NT2/D1 (cell line): ENCODE results near the gene PITHD1.

Experiments
- SUZ12 ChIP-seq: IDR thresholded peaks from 2 replicates; pipeline ENCODE4 v1.6.1; 2011; ENCODE audit not compliant: insufficient read length, insufficient read depth; ENCODE audit errors: extremely low read depth
- YY1 ChIP-seq: IDR thresholded peaks from 2 replicates; pipeline ENCODE4 v1.6.1; 2011; ENCODE audit not compliant: insufficient read length, insufficient read depth
- ZNF274 ChIP-seq: IDR thresholded peaks from 2 replicates; pipeline ENCODE4 v1.6.1; 2011; ENCODE audit warnings: mild to moderate bottlenecking, low read depth, low read length

DNA sequence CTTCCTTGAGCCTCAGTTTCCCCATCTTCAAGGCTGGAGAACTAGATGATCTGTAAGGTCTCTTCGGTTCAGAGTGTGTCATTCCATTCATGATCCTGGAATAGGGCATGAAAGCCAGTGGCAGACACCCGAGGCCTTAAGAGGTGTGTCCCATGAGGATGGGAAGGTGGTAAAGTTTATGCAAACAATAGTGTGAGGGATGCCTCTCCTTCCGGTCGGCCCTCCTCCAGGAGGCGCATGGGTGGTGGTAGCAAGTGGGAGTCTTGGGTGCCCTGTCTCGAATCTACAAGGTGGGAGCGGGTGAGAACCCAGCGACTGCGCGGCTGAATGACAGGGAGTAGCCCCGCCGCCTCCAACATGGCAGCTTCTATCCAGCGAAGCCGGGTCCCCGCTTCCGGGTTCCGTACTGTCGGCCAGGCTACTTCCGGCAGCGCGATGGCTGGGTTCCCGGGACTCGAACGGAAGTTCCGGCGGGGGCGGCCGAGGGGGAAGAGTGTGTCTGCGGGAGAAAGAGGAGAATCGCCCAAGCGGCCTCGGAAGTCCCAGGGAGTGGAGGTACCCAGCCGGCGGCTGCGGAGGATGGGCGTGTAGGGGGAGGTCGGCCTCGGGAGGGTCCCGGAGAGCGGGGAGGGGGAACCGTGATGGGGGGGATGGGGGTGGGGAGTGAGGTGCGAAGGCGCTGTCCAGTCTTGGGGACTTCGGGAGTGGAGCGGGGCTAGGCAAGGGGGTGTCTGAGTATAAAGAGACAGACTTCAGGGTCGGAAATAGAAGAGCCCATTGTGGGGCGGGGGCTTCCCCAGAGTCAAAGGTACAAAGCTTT lies 12.7 kb downstream of the PITHD1 start, which contains the start of gene LYPLA2:
- TF ChIP-seq ZNF274, result no peak
- peak; percentile 82 for TF ChIP-seq YY1
- TF ChIP-seq SUZ12, result no peak
